Psoas muscle (tissue), 8 donors: ENCODE measurements around the gene PTGR2. TPM values are rescaled to one million over a fixed set of nuclear protein-coding genes. Genes with fewer than 3 reads are reported as not detected.
"Not testable (repeated sequence)": the region's sequence is repeated elsewhere in the genome, so short reads cannot be mapped to it uniquely, and the experiment has no call there.

Experiments
- ATAC-seq, 4 donors: fragments of 200-7000 bp; cut with Tn5 transposase; one replicate each; pipeline ENCODE4 v1.9.1; 2020; ENCODE audit warnings: moderate library complexity in 3 of 4, mild to moderate bottlenecking in 2 of 4
- DNase-seq, 2 donors: peaks; one replicate each; pipeline ENCODE4 v3.0.0-alpha.2; 2020
- H3K27ac ChIP-seq: fragments of 200-600 bp; one replicate; pipeline ENCODE4 v1.8.0; 2022
- H3K27me3 ChIP-seq, 3 donors: fragments of 200-600 bp in 1 of 3; one replicate each; pipeline versions ENCODE4 v1.6.1 to v1.8.0; 2013 to 2022; ENCODE audit warnings: low read length in 2 of 3, mild to moderate bottlenecking in 2 of 3, moderate library complexity in 1 of 3; ENCODE audit not compliant: insufficient read depth in 3 of 3
- H3K36me3 ChIP-seq, 2 donors: fragments of 200-600 bp in 1 of 2; one replicate each; pipeline versions ENCODE4 v1.6.1 to v1.8.0; 2013 to 2022; ENCODE audit warnings: low read depth in 1 of 2, mild to moderate bottlenecking in 1 of 2, moderate library complexity in 1 of 2; ENCODE audit not compliant: insufficient read depth in 1 of 2
- H3K4me1 ChIP-seq: fragments of 200-600 bp; one replicate; pipeline ENCODE4 v1.8.0; 2022
- H3K4me3 ChIP-seq: fragments of 200-600 bp; one replicate; pipeline ENCODE4 v1.8.0; 2022; ENCODE audit warnings: mild to moderate bottlenecking
- H3K9me3 ChIP-seq: fragments of 200-600 bp; one replicate; pipeline ENCODE4 v1.8.0; 2022
- CTCF ChIP-seq: fragments of 200-600 bp; IDR thresholded peaks from one replicate; pipeline ENCODE4 v1.8.0; 2022; ENCODE audit warnings: antibody characterized with exemption
- WGBS, 3 donors: extraction: QIAGEN DNeasy Blood & Tissue Kit; methylation state at CpG; one replicate each; pipeline versions ENCODE4 v1.1.6 to v1.1.7; 2013; 5-methylcytosine and 5-hydroxymethylcytosine counted together
- intact Hi-C, 2 donors: fragments of 100-400 bp; cut with DNase I; formaldehyde crosslinking; loops; one replicate each; pipeline versions ENCODE4 v1.11.0 to v1.14.2; 2022
- polyA plus RNA-seq, 3 donors: library from polyadenylated mRNA; stranded (reverse); fragments of 200-250 nt; gene quantifications; one replicate each; pipeline ENCODE4 v1.2.3, GENCODE V29; 2013
- total RNA-seq, 4 donors: library from RNA; stranded (reverse); fragmentation: NEBNext Ultra II Directional in 2 of 4; extraction: Animal tissue kit (Norgen Biotek cat#: 25700) in 2 of 4; gene quantifications; one replicate each; pipeline versions ENCODE4 v1.2.1 to v1.2.4, GENCODE V29; 2021 to 2023
- donor health status: healthy with polysubstance abuse.
- donor health status: DM: no; HTN: no; CAD: no; lungs with moderate emphysema.
- donor health status: Bipolar disorder and iron deficiency.
- donor health status: healthy.
- donor health status: DM: yes; HTN: yes; CAD: no.
- donor health status: DM: no; HTN: no; CAD: no.
- donor health status: DM: no; HTN: no; CAD: no.
- donor health status: DM: yes; HTN: yes; CAD: no.

The PTGR2 gene
- total and polyA plus RNA-seq, 7 donors: 7.9 to 23.8 (median 12.3) TPM

GRCh38 chr14:73862480-73862879 is 10.8 kb downstream of the PTGR2 start:
- Histone ChIP-seq H3K4me3 (no peak overlapping the region), H3K36me3 (peaks cover 7 to 81% of the 10 kb centered on the region in 2 donors), H3K27me3 (no peaks in the 10 kb centered on the region), H3K4me1 (no peaks in the 10 kb centered on the region), H3K27ac (no peak overlapping the region), H3K9me3 (no peaks in the 10 kb centered on the region)
- no peak for TF ChIP-seq CTCF
- DNase-seq (no peak), ATAC-seq (no peak)
- intact Hi-C loops: no loop called here
- 92 to 95% (median 94%) methylated on average over 8 of the region's 8 CpGs for WGBS, 3 donors

- no peaks in the 10 kb centered on the region for H3K9me3 ChIP-seq
- 82 to 87% (median 82%) methylated on average over 2 of the region's 2 CpGs for WGBS, 3 donors
- intact Hi-C loops: no loop called here
- no peak overlapping the region for H3K27ac ChIP-seq
- no peak for DNase-seq
- ATAC-seq: no peak
- H3K4me3 ChIP-seq: no peak overlapping the region
- H3K27me3 ChIP-seq: no peaks in the 10 kb centered on the region
- H3K4me1 ChIP-seq: no peaks in the 10 kb centered on the region
- TF ChIP-seq CTCF: no peak
- peaks cover 7 to 88% of the 10 kb centered on the region in 2 donors for H3K36me3 ChIP-seq
These were observed 11.6 kb downstream of the PTGR2 start for GRCh38 chr14:73863209-73863608.

GRCh38 chr14:73865534-73866113 is 14.0 kb downstream of the PTGR2 start:
- ATAC-seq (no peak), DNase-seq (no peak)
- Histone ChIP-seq H3K27me3 (no peaks in the 10 kb centered on the region), H3K9me3 (no peaks in the 10 kb centered on the region), H3K4me3 (no peak overlapping the region), H3K27ac (no peak overlapping the region), H3K4me1 (no peaks in the 10 kb centered on the region), H3K36me3 (peaks cover 7 to 69% of the 10 kb centered on the region in 2 donors)
- no peak for TF ChIP-seq CTCF
- 89 to 92% (median 90%) methylated on average over 8 of the region's 8 CpGs for WGBS, 3 donors
- intact Hi-C loops: no loop called here

GRCh38 chr14:73869754-73870153 is 18.1 kb downstream of the PTGR2 start:
- WGBS, 3 donors: 92 to 96% (median 95%) methylated on average over 11 of the region's 11 CpGs
- H3K4me1 ChIP-seq, H3K9me3 ChIP-seq, ATAC-seq, intact Hi-C loops, H3K27ac ChIP-seq, H3K4me3 ChIP-seq, H3K27me3 ChIP-seq, DNase-seq: not testable (repeated sequence)
- H3K36me3 ChIP-seq: peaks cover 2 to 49% of the 10 kb centered on the region in 2 donors

GRCh38 chr14:73870525-73871235 is 19.0 kb downstream of the PTGR2 start:
- WGBS, 3 donors: 97 to 99% (median 99%) methylated on average over 2 of the region's 2 CpGs
- no peak overlapping the region for H3K27ac ChIP-seq
- no peak for DNase-seq
- no peaks in the 10 kb centered on the region for H3K4me1 ChIP-seq
- H3K36me3 ChIP-seq: peaks cover 0 to 46% of the 10 kb centered on the region in 2 donors
- intact Hi-C loops: no loop called here
- TF ChIP-seq CTCF: no peak
- no peaks in the 10 kb centered on the region for H3K27me3 ChIP-seq
- no peaks in the 10 kb centered on the region for H3K9me3 ChIP-seq
- H3K4me3 ChIP-seq: no peak overlapping the region
- no peak for ATAC-seq
